Epithelial cell of esophagus (primary cell): ENCODE measurements around the gene TEX9.

Experiments
- DNase-seq: peaks from one replicate; pipeline ENCODE4 v3.0.0; 2010; ENCODE audit warnings: low read depth
- H3K4me3 ChIP-seq: 2 replicates; pipeline ENCODE4 v1.5.1; 2011; ENCODE audit warnings: mild to moderate bottlenecking, low read length, control low read depth
- CTCF ChIP-seq: IDR thresholded peaks from 2 replicates; pipeline ENCODE4 v1.5.1; 2011; ENCODE audit warnings: low read depth, mild to moderate bottlenecking, low read length, control low read depth, inconsistent platforms; ENCODE audit not compliant: insufficient read depth; ENCODE audit errors: missing control alignments

The TEX9 gene

GRCh38 chr15:56442354-56442753 lies 77.1 kb downstream of the TEX9 start:
- H3K4me3 ChIP-seq = no peak overlapping the region
- DNase-seq = no peak
- no peak for TF ChIP-seq CTCF

- TF ChIP-seq CTCF = no peak
- no peak for DNase-seq
- H3K4me3 ChIP-seq = no peak overlapping the region
These were observed 80.5 kb downstream of the TEX9 start for GRCh38 chr15:56445746-56446145.

- DNase-seq = no peak
- H3K4me3 ChIP-seq = no peak overlapping the region
- no peak for TF ChIP-seq CTCF
These were observed 89.6 kb downstream of the TEX9 start for GRCh38 chr15:56454836-56455235.

GRCh38 chr15:56456229-56456628 lies 91.0 kb downstream of the TEX9 start:
- DNase-seq = no peak
- H3K4me3 ChIP-seq = no peak overlapping the region
- TF ChIP-seq CTCF = no peak

GRCh38 chr15:56459096-56459495 lies 93.9 kb downstream of the TEX9 start:
- no peak for TF ChIP-seq CTCF

GRCh38 chr15:56460071-56460470 lies 94.8 kb downstream of the TEX9 start:
- DNase-seq = no peak
- H3K4me3 ChIP-seq = no peak overlapping the region
- no peak for TF ChIP-seq CTCF

More at GRCh38 chr15:56459096-56459495, 93.9 kb downstream of the TEX9 start:
- no peak for DNase-seq
- no peak overlapping the region for H3K4me3 ChIP-seq

GRCh38 chr15:56460947-56461346 lies 95.7 kb downstream of the TEX9 start:
- H3K4me3 ChIP-seq = no peak overlapping the region
- no peak for TF ChIP-seq CTCF
- no peak for DNase-seq
